Activated naive CD4-positive, alpha-beta T cell treated with anti-CD3 and anti-CD28 coated beads, Interleukin-2, amount 10 ng/mL, durations not matched to agents 7 days and 5 days (primary cell): ENCODE measurements around the gene PIP5K1B.

Experiments used
- CTCF ChIA-PET: fragments of 350-600 bp; sonication (Branson Sonifier 250); formaldehyde crosslinking; loops from one replicate; lab custom pipeline; 2021; ENCODE audit warnings: antibody characterized with exemption; lab: Charles Lee
- DNase-seq: peaks from one replicate; pipeline ENCODE4 v3.0.0-alpha.2; 2020
- H3K27ac Mint-ChIP-seq: one replicate; pipeline ENCODE4 v1.8.0; 2021; ENCODE audit warnings: mild to moderate bottlenecking, moderate library complexity, mixed read lengths
- H3K27me3 Mint-ChIP-seq: one replicate; pipeline ENCODE4 v1.8.0; 2021; ENCODE audit warnings: mild to moderate bottlenecking, mixed read lengths
- H3K36me3 Mint-ChIP-seq: one replicate; pipeline ENCODE4 v1.8.0; 2021; ENCODE audit warnings: mixed read lengths
- H3K4me1 Mint-ChIP-seq: one replicate; pipeline ENCODE4 v1.8.0; 2021; ENCODE audit warnings: mixed read lengths
- H3K4me3 Mint-ChIP-seq: one replicate; pipeline ENCODE4 v1.8.0; 2021; ENCODE audit warnings: mild to moderate bottlenecking, moderate library complexity, mixed read lengths
- H3K9me3 Mint-ChIP-seq: one replicate; pipeline ENCODE4 v1.8.0; 2021; ENCODE audit warnings: mixed read lengths

Gene PIP5K1B

DNA sequence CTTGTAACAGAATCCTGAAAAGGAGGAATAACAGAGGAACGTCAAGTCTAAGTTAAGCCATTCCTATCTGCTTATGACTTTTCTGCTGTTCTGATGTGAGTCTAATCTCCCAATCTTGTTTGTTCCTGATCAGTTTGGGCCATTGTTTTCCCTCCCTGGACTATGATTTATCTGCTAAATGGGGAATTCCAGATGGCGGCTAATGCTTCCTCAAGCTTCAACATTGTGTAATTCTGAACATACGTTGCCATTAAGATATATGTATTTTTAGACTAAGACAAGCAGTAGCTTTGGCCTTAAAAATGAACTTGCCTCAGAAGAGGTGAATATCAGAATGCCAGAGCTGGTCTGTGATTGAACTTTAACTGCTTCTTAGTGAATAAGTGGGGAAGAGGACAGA lies 166.2 kb downstream of the PIP5K1B start:
- H3K36me3 Mint-ChIP-seq = no peaks in the 10 kb centered on the region
- no peaks in the 10 kb centered on the region for H3K4me1 Mint-ChIP-seq
- CTCF ChIA-PET = no interaction called here
- H3K9me3 Mint-ChIP-seq = no peaks in the 10 kb centered on the region
- H3K27me3 Mint-ChIP-seq = peaks cover 7% of the 10 kb centered on the region
- H3K4me3 Mint-ChIP-seq = no peak overlapping the region
- no peak overlapping the region for H3K27ac Mint-ChIP-seq
- no peak for DNase-seq

DNA sequence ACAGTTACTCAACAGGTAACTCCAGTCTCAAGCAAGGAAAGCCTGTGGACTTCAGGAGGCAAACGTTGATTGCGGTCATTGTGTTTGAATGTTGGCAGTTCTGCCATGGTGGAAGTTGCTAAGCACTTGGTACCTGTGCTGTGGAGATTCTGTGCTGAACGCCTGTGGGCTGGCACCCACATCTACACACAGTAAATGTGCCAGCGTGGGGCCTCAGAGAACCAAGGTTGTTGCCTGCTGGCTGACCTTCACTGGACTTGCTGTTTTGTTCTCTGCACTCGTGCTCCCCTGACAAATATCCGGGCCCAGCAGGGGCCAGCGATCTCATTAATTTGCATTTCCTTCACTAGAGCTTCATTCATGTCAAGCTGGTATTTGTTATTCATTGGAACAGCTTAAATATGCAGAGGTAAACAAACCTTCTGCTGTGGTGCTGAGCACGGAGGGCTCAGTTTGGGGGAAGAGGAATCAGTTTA lies 167.0 kb downstream of the PIP5K1B start:
- H3K27ac Mint-ChIP-seq = no peak overlapping the region
- DNase-seq = no peak
- H3K27me3 Mint-ChIP-seq = peaks cover 3% of the 10 kb centered on the region
- no peak overlapping the region for H3K4me3 Mint-ChIP-seq
- no peaks in the 10 kb centered on the region for H3K4me1 Mint-ChIP-seq
- CTCF ChIA-PET = no interaction called here
- no peaks in the 10 kb centered on the region for H3K36me3 Mint-ChIP-seq
- no peaks in the 10 kb centered on the region for H3K9me3 Mint-ChIP-seq

DNA sequence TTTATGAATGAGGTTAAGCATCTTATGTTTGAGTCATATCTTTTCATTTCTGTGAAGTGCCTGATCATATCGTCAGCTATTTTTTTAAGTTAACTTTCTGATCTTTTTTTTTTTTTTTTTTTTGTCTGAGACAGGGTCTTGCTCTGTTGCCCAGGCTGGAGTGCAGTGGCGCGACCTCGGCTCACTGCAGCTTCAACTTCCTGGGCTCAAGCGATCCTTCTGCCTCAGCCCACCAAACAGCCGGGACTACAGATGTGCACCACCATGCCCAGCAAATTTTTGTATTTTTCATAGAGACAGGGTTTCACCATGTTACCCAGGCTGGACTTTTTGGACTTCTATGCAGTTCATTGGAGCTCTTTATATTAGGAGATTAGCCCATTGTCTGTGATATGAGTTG lies 168.1 kb downstream of the PIP5K1B start:
- no peaks in the 10 kb centered on the region for H3K4me1 Mint-ChIP-seq
- H3K9me3 Mint-ChIP-seq = no peaks in the 10 kb centered on the region
- H3K4me3 Mint-ChIP-seq = no peak overlapping the region
- DNase-seq = no peak
- H3K27me3 Mint-ChIP-seq = peaks cover 3% of the 10 kb centered on the region
- H3K36me3 Mint-ChIP-seq = no peaks in the 10 kb centered on the region
- CTCF ChIA-PET = no interaction called here
- no peak overlapping the region for H3K27ac Mint-ChIP-seq

DNA sequence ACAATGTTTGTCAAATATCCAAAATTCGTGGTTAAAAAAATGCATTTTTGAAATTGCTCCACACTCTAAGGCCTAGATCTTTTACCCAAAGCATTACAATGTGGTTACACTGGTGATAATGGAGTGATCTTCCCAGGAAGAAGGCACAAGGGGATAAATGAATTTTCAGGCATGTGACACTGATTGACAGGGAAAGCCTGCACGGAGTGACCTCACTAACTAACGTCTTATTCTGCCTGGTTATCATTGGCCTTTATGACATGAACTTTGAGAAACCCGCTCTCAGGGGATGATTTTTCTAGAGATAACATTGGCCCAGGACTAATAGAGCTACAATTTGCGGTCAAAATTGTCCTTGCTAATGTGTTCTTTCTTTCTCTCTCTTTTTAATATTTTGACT lies 171.2 kb downstream of the PIP5K1B start:
- CTCF ChIA-PET = no interaction called here
- Mint-ChIP-seq H3K27me3 (peaks cover 3% of the 10 kb centered on the region), H3K9me3 (no peaks in the 10 kb centered on the region)

DNA sequence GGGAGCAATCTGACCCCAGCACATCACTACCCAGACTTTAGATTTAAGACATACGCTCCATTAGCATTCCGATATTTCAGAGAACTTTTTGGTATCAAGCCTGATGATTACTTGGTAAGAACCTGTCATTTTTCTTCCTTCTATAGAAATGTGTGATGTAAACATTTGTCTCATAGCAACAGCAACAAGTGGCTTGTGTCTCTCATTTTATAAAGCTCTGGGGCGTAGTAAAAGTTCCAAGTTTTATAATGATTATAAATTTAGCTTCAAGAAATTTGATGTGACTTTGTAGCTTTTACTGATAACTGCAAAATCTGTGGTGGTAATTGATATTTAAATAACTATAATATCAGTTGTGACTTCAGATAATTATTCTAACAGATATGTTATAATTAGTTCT lies 171.6 kb downstream of the PIP5K1B start:
- H3K27me3 Mint-ChIP-seq = peaks cover 3% of the 10 kb centered on the region
- no peaks in the 10 kb centered on the region for H3K9me3 Mint-ChIP-seq
- DNase-seq = no peak
- H3K36me3 Mint-ChIP-seq = no peaks in the 10 kb centered on the region
- no peaks in the 10 kb centered on the region for H3K4me1 Mint-ChIP-seq
- no peak overlapping the region for H3K27ac Mint-ChIP-seq
- no peak overlapping the region for H3K4me3 Mint-ChIP-seq
- CTCF ChIA-PET = no interaction called here

More for the DNA sequence above, 171.2 kb downstream of the PIP5K1B start:
- Mint-ChIP-seq H3K4me1 (no peaks in the 10 kb centered on the region), H3K4me3 (no peak overlapping the region), H3K27ac (no peak overlapping the region), H3K36me3 (no peaks in the 10 kb centered on the region)
- no peak for DNase-seq

DNA sequence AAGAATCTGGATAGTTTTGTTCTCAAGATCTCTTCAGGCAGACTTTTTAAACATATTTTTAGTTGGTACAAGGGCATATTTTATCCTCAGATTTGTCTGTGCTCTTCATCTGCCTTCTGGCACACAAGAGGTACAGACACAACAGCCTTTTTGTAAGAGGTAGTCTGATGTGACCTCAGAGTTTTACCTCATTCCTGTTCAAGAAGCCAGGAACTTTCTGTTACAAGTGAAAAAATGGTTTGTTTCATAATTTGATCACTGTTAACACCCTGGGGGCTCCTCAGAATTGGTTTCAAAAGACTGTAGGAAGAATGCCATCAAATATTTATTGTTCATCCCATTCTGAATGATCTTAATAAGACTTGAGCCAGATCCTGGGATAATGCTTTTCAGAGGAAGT lies 172.2 kb downstream of the PIP5K1B start:
- no peak overlapping the region for H3K27ac Mint-ChIP-seq
- H3K36me3 Mint-ChIP-seq = no peaks in the 10 kb centered on the region
- no peaks in the 10 kb centered on the region for H3K9me3 Mint-ChIP-seq
- no peak for DNase-seq
- no peaks in the 10 kb centered on the region for H3K4me1 Mint-ChIP-seq
- peaks cover 3% of the 10 kb centered on the region for H3K27me3 Mint-ChIP-seq
- H3K4me3 Mint-ChIP-seq = no peak overlapping the region
- CTCF ChIA-PET = no interaction called here

DNA sequence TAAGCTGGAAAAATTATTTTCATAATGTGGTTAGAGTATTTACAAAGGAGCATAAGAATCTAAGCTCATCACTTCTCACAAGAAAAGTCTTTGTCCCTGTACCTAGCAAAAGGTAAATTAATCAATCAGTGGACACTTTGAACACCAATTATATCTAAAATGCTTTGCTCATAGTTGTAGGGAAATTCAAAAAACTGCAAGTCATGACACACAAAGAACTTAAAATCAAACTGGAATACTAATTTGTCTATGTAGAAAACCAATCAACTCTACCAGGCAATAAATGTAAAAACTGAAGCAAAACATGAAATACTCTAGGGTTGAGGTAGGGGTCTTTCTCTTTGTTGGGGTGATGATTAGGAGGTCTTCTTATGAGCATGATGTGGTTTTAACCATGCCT lies 173.4 kb downstream of the PIP5K1B start:
- no peak overlapping the region for H3K4me3 Mint-ChIP-seq
- CTCF ChIA-PET = no interaction called here
- no peaks in the 10 kb centered on the region for H3K9me3 Mint-ChIP-seq
- peaks cover under 1% of the 10 kb centered on the region for H3K4me1 Mint-ChIP-seq
- no peaks in the 10 kb centered on the region for H3K27me3 Mint-ChIP-seq
- DNase-seq = no peak
- H3K36me3 Mint-ChIP-seq = no peaks in the 10 kb centered on the region
- H3K27ac Mint-ChIP-seq = no peak overlapping the region

DNA sequence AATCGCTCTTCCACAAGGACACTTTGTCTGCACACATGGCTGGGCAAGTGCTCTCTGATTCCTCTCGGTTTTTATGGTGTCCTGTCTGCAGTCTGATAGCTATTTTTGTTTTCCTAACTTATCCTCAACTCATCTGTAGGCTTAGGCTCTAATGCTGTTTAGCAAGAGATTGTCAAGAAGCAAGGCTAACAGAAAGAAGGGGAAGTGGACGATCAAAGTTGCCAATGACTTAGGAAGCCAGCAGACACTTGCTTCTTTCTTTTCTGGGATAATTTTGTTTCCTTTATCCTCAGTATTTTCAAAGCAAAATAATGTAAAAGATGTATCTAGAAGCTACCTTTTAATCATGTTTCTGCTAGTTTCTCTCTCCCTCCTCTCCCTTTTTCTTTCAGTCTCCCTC lies 178.2 kb downstream of the PIP5K1B start:
- Mint-ChIP-seq H3K4me1 (peaks cover 34% of the 10 kb centered on the region), H3K27me3 (no peaks in the 10 kb centered on the region), H3K27ac (no peak overlapping the region), H3K9me3 (no peaks in the 10 kb centered on the region), H3K36me3 (peaks cover 3% of the 10 kb centered on the region), H3K4me3 (no peak overlapping the region)
- CTCF ChIA-PET = no interaction called here
- no peak for DNase-seq

DNA sequence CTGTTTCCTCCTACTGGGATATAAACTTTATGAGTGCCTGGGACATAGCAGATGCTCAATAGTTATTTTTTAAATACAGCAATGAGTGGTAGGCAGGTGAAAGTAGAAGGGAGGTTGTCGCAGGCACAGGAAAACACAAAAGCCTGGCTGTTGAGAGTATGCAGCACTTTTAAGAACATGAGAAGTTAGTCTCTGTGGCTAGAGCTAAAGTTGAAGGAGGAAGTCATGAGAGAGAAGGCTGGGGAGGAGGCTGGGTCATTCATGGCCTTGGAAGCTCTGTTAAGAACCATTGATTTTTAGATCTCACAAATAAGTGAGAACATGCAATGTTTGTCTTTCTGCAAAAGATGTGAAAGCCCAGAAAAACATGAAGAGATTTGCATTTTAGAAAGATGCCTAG lies 182.2 kb downstream of the PIP5K1B start:
- peaks cover 3% of the 10 kb centered on the region for H3K36me3 Mint-ChIP-seq

DNA sequence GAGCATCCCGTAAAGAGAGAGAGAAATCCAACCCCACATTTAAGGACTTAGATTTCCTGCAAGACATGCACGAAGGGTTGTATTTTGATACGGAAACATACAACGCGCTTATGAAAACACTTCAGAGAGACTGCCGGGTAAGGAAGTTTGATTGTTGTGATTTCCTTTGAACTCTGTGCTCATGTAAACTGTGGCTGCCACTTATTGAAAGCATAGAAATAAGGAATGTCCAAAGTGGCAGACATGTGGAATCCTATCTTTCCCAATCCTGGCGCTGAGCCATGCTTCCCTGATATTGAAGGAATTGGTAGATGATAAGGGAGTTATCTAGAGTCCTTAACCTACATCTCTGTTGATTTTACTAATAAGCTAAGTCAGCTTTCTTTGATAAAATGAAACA lies 189.5 kb downstream of the PIP5K1B start:
- no peak for DNase-seq
- CTCF ChIA-PET = interaction anchor here (0.9 kb wide), 1 partner anchor 54 kb away, joined by 5 read pairs; no protein-coding TSS in a partner anchor
- peak overlapping the region; percentile 43 for H3K4me3 Mint-ChIP-seq
- H3K9me3 Mint-ChIP-seq = no peaks in the 10 kb centered on the region
- peaks cover 54% of the 10 kb centered on the region for H3K4me1 Mint-ChIP-seq
- no peaks in the 10 kb centered on the region for H3K36me3 Mint-ChIP-seq
- H3K27me3 Mint-ChIP-seq = no peaks in the 10 kb centered on the region
- H3K27ac Mint-ChIP-seq = peak overlapping the region; percentile 94

More for the DNA sequence above, 182.2 kb downstream of the PIP5K1B start:
- no peak for DNase-seq
- Mint-ChIP-seq H3K27ac (peak overlapping the region; percentile 46), H3K9me3 (no peaks in the 10 kb centered on the region), H3K4me1 (peaks cover 38% of the 10 kb centered on the region), H3K4me3 (no peak overlapping the region), H3K27me3 (no peaks in the 10 kb centered on the region)
- CTCF ChIA-PET = interaction anchor here (1.4 kb wide), 1 partner anchor 9 kb away, joined by 5 read pairs; no protein-coding TSS in a partner anchor

DNA sequence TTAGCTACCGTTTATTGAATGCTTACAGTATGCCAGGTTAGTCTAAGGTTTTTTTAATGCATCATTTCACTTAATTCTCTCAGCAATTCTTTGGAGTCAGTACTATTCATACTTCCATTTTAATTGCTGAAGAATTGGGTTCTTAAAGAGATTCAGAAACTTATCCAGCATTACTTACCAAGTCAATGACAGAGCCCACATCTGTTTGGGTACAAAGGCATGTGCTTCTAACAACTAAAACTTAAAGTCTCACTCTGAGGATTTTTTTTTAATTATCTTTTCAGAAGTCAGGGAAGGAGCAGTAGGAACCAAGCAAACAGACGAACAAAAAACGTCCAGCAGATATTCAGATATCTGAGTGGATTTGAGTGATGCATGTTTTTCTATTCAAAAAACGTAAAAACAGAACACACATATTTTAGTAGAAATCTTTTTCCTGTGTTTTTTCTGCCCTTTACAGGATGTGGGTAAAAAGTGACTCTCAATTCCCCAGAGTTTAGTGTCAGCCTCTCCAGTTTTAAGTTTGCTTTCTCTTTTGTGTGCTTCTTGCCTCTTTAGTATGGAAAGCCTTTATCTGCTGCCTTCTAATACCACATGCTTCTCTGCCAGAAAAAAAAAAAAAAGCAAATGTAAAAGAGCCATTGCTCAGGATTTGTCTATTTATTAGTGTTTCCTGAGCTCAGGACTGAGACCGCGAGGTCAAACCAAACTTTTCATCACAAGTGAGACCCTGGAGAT lies 190.9 kb downstream of the PIP5K1B start:
- Mint-ChIP-seq H3K27ac (peak overlapping the region; percentile 94), H3K4me1 (peaks cover 54% of the 10 kb centered on the region), H3K36me3 (no peaks in the 10 kb centered on the region), H3K4me3 (peak overlapping the region; percentile 43), H3K9me3 (no peaks in the 10 kb centered on the region), H3K27me3 (no peaks in the 10 kb centered on the region)
- DNase-seq = no peak
- CTCF ChIA-PET = interaction anchor here (1.0 kb wide), 1 partner anchor 8 kb away, joined by 5 read pairs; no protein-coding TSS in a partner anchor

DNA sequence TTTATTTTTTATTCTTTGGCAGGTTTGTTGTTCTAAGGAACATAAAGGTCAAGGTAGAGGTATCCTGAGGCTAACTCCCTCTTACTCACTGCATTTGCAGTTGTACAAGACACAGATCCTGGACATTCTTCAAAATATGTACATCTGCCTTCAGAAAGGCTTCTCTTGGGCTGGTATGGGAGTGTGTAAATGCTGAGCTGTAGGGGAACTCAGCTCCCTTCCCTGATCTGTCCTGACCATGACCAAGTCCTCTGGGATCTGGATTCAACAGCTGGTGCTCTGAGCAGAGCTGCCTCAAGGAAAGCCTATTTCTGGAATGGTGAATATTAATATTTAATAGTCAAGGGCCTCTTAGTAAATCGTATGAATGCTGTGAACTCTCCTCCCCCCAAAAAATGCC lies 191.4 kb downstream of the PIP5K1B start:
- Mint-ChIP-seq H3K9me3 (no peaks in the 10 kb centered on the region), H3K4me3 (peak overlapping the region; percentile 43), H3K4me1 (peaks cover 54% of the 10 kb centered on the region), H3K27me3 (no peaks in the 10 kb centered on the region), H3K27ac (peak overlapping the region; percentile 94), H3K36me3 (no peaks in the 10 kb centered on the region)
- no peak for DNase-seq
- CTCF ChIA-PET = interaction anchor here (0.6 to 1.0 kb wide), 2 partner anchors 9 to 92 kb away, joined by 3 to 5 read pairs; no protein-coding TSS in a partner anchor

DNA sequence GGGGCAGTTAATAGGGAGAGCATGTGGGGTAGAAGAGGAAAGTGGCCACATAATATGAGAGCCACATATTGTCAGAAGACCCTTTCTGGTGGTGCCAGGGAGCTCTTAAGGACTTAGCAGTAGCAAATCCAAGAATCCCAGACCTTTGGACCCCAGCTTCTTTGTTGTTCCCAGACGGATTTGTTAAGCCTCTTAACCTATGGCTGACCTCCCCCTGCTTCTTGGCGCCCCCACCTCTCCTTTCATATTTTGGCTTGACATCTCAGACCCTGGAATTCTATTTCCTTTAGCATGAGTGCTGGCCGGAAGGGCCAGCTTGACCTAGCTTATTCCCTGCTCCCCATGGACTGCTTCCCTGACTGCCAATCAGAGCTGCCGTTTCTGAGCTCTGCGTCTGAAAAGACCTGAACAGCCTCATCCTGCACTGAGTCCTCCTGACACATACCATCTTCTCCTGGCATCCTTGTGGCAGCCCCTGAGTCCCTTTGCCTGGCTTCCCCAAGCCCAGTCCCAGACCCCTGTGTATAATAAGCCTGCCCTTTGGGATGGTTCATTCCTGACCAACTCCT lies 192.6 kb downstream of the PIP5K1B start:
- no peak overlapping the region for H3K4me3 Mint-ChIP-seq
- CTCF ChIA-PET = no interaction called here
- DNase-seq = no peak
- H3K27ac Mint-ChIP-seq = no peak overlapping the region
- no peaks in the 10 kb centered on the region for H3K27me3 Mint-ChIP-seq
- H3K9me3 Mint-ChIP-seq = no peaks in the 10 kb centered on the region
- H3K36me3 Mint-ChIP-seq = no peaks in the 10 kb centered on the region
- H3K4me1 Mint-ChIP-seq = peaks cover 54% of the 10 kb centered on the region

DNA sequence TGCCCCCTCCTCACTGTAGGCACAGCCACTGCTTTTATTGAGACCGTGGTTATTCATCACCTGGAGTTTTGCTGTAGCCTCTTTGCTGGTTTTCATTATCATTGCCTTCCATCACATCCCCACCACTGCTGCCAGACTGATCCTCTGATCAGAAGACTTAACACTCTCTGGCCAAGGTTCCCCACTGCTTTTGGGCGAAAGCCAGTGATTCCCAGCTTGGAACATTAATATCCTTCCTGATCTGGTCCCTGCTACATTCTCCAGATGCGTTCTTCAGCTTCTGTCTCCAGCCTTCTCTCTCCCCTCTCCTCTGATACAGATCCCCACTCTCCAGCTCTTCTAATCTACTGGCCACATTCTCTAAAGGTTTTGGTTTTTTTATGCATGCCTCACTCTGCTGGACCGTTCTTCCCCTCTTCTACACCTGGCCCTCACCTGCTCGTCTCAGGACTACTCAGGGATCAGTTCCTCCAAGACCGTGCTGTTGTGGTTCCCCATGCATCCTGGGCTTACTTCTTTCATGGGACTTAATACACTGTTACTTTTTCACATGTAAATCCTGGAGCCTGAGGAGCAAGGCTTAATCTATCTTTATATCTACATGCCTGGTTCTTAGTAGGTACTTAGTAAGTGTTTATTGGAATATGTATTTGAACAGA lies 193.9 kb downstream of the PIP5K1B start:
- peaks cover 49% of the 10 kb centered on the region for H3K4me1 Mint-ChIP-seq
- no peak for DNase-seq
- no peak overlapping the region for H3K27ac Mint-ChIP-seq
- no peak overlapping the region for H3K4me3 Mint-ChIP-seq
- no peaks in the 10 kb centered on the region for H3K36me3 Mint-ChIP-seq
- CTCF ChIA-PET = no interaction called here
- H3K9me3 Mint-ChIP-seq = no peaks in the 10 kb centered on the region
- no peaks in the 10 kb centered on the region for H3K27me3 Mint-ChIP-seq
